Bronchial epithelial cell (primary cell): Measurements from ENCODE around the gene UNC13A. TPM values are rescaled to one million over a fixed set of nuclear protein-coding genes. Genes with fewer than 3 reads are reported as not detected.

Experiments
- DNase-seq: peaks from one replicate; pipeline ENCODE4 v3.0.0-alpha.2; 2010; ENCODE audit warnings: low read depth
- FAIRE-seq: peaks from 2 replicates; lab custom pipeline; 2011; peaks lifted over from hg19 to GRCh38; lab: Jason Lieb, UNC
- H3K27me3 ChIP-seq: 2 replicates; pipeline ENCODE4 v1.5.1; 2011; ENCODE audit warnings: low read length; ENCODE audit not compliant: control insufficient read depth, insufficient read depth
- H3K36me3 ChIP-seq: 2 replicates; pipeline ENCODE4 v1.5.1; 2011; ENCODE audit warnings: low read length; ENCODE audit not compliant: control insufficient read depth, insufficient read depth
- H3K4me3 ChIP-seq: 2 replicates; pipeline ENCODE4 v1.5.1; 2011; ENCODE audit warnings: mild to moderate bottlenecking, low read depth, low read length, control low read depth
- CTCF ChIP-seq: IDR thresholded peaks from 2 replicates; pipeline ENCODE4 v1.5.1; 2011; ENCODE audit warnings: mild to moderate bottlenecking, moderate library complexity, low read length, control low read depth, inconsistent platforms; ENCODE audit not compliant: insufficient read depth, severe bottlenecking
- total RNA-seq: library from RNA; depleted of rRNA; stranded (reverse); fragments of >200 nt; gene quantifications from 2 replicates; pipeline ENCODE4 v1.2.1, GENCODE V29; 2014

The UNC13A gene
- total RNA-seq, 1 donor from 2014 or later = under 0.01 TPM

GRCh38 chr19:17557466-17557865, 130.7 kb downstream of the UNC13A start:
- H3K4me3 ChIP-seq = no peak overlapping the region
- DNase-seq (no peak), FAIRE-seq (no peak)
- H3K36me3 ChIP-seq = peaks cover 10% of the 10 kb centered on the region
- TF ChIP-seq CTCF = no peak
- no peaks in the 10 kb centered on the region for H3K27me3 ChIP-seq

DNA sequence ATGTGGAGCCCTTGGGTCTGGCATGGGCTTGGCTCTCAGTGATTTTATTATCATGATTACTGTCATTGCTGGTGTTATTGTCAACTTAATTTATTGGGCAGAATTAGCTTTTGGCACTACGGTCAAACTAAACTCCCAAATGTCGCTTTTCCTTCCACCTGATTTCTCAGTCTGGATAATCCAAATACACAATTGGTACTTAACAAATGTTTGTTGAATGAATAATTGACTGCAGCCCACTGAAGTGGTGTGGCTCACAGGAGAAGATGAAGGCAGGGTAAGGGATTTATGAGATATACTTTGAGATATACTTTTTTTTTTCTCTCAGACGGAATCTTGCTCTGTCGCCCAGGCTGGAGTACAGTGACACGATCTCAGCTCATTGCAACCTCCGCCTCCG, 131.2 kb downstream of the UNC13A start:
- no peak for DNase-seq
- Histone ChIP-seq H3K27me3 (no peaks in the 10 kb centered on the region), H3K36me3 (peaks cover 10% of the 10 kb centered on the region), H3K4me3 (no peak overlapping the region)
- no peak for FAIRE-seq
- no peak for TF ChIP-seq CTCF

GRCh38 chr19:17555929-17556813, 132.0 kb downstream of the UNC13A start:
- FAIRE-seq = no peak
- DNase-seq = peak; percentile 16
- H3K4me3 ChIP-seq = peak overlapping the region; percentile 100
- TF ChIP-seq CTCF = no peak
- no peaks in the 10 kb centered on the region for H3K27me3 ChIP-seq
- peaks cover 10% of the 10 kb centered on the region for H3K36me3 ChIP-seq

DNA sequence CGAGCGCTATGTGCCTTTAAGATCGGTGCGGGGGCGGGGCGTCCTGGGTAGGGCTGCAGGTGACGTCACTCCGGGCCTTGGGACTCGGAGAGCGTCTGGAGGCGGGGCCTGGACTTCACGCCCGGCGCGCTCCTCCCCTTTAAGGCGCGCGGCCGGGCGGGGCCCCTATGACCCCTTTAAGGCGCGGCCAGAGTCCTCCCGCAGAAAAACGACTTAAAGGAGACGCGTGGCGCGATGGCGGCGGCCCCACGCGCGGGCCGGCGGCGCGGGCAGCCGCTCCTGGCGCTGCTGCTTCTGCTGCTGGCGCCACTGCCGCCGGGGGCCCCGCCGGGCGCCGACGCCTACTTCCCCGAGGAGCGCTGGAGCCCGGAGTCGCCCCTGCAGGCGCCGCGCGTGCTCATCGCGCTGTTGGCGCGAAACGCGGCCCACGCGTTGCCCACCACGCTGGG, 132.7 kb downstream of the UNC13A start, which contains the start of gene COLGALT1:
Gene COLGALT1, plus strand, starts transcription at position 170 of the 449 bp plus-strand sequence. Its CDS starts 65 bp downstream, at position 235.
- peaks cover 10% of the 10 kb centered on the region for H3K36me3 ChIP-seq
- DNase-seq = peak; percentile 87
- FAIRE-seq = no peak

GRCh38 chr19:17554968-17555479, 133.1 kb downstream of the UNC13A start:
- Histone ChIP-seq H3K4me3 (peak overlapping the region; percentile 100), H3K36me3 (peaks cover 6% of the 10 kb centered on the region), H3K27me3 (no peaks in the 10 kb centered on the region)
- no peak for TF ChIP-seq CTCF
- no peak for FAIRE-seq
- DNase-seq = no peak

More for the DNA sequence above, 132.7 kb downstream of the UNC13A start, which contains the start of gene COLGALT1:
- no peak for TF ChIP-seq CTCF
- Histone ChIP-seq H3K4me3 (peak within 1 kb of the TSS; percentile 100), H3K27me3 (no peaks in the 10 kb centered on the region)
